ENCODE results near the gene TRMU.

DNA sequence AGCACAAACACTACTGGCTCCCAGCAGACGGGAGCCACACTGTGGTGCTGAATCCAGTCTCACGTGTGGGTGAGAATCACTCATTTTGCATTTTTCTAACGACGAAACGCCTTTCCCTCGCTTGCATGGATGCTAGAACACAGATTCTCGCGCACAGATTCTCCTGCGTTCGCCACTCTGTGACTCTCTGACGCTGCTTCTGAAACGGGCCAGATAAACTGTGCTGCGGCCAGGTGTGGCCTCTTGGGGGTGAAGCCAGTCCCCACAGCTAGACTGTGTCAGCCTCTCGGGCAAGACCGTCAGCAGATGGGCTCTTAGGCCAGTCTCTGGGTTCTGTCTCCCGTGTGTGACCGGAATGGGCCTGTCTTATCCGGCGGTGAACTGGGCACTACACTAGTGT, 44.6 kb downstream of the TRMU start:
- TF ChIP-seq ZNF274 (IDR thresholded peaks at IDR 0.05; ENCODE audit: low read depth, low read length) (no peak), YY1 (IDR thresholded peaks at IDR 0.05; ENCODE audit: insufficient read depth, insufficient read length) (no peak)
